ENCODE data around the gene FLT4.

The FLT4 gene

GRCh38 chr5:180586870-180587269, 62.5 kb downstream of the FLT4 start:
- DNase-seq: no peak

- DNase-seq: no peak
Measured at GRCh38 chr5:180586204-180586603, 63.2 kb downstream of the FLT4 start.

- no peak for DNase-seq
Measured at GRCh38 chr5:180583738-180584137, 65.7 kb downstream of the FLT4 start.

GRCh38 chr5:180580681-180581080, 68.7 kb downstream of the FLT4 start:
- DNase-seq: no peak

DNA sequence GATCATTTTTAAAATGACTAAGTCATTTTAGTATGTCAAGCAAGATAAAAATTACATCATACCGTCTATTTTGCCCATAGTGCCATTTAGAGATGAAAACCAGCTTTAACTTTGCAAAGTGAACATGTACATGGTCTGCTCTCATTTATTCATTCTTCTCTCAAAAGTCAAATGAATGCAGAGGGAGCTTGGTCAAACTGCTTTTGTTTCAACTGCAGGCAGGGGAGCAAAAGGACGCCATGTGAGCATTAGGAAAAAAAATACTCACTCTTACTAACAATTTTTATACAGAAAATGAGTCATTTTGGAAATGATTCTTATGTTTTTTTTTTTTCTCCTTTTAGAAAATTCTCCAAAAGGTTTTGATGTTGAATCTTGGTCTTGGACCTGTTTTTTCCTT, 73.8 kb downstream of the FLT4 start:
- DNase-seq: no peak

- DNase-seq: no peak
Measured at GRCh38 chr5:180568914-180569313, 80.5 kb downstream of the FLT4 start.

DNA sequence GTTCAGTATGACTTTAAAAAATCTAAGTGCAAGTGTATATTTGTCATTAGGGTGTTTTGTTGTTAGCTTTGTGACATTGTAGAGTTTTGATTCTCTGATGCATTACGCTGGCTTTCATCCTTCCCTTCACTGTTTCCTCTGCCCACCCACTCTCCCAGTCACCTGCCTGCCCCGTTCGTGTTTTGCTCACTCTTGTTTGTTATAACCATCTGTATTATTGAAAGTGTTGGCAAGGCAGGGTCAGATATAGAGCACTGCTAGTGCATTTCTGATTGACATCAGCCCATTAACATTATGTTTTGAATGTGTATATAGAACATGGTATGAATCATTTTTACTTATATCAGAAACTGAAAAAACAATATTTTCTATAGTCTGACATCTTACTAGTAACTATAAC, 85.4 kb downstream of the FLT4 start:
- DNase-seq: no peak

DNA sequence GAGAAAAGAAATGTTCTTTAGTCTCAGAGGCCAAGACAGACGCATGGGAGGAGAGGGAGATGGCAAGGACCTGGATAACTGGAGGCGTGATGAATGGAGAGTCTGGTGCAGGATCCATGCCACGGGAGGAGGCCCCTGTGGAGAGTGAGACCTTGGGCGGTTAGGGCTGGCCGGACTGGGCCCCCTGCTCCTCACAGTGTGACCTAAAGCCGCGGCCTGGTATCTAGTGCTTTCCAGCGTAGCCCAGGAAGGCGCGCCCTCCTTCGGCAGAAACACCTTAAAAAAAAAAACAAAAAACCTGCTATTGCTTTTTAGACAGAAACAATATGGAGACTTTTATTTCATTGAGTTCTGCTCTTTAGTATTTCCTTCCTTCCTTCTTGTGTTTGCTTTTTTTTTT, 91.2 kb downstream of the FLT4 start:
- no peak for DNase-seq

DNA sequence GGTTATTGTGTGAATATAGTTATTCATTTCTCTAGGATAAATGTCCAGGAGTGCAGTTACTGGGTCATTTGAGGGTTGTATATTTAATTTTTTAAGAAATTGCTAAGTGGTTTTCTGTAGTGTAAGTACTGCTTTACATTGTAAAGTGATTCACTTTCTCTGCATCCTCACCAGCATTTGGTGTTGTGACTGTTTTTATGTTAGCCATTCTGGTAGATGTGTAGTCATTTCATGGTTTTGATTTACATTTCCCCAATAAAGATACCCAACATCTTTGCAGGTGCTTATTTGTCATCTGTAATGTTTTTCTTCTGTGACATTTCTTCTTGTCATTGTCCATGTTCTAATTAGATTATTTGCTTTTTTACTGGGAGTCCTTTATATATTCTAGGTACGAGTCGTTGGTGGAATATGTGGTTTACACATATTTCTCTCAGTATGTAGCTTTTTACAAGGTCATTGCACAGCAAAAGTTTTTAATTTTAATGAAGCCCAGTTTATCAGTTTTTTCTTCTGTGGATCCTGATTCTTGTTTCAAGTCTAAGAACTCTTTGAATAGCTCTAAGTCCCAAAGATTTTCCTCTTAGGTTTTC, 92.1 kb downstream of the FLT4 start:
- no peak for DNase-seq

GRCh38 chr5:180555168-180555921, 94.1 kb downstream of the FLT4 start:
- DNase-seq: no peak

GRCh38 chr5:180553530-180553929, 95.9 kb downstream of the FLT4 start:
- no peak for DNase-seq

All from NCI-H1105 treated with DMSO at 0.1 percent for 48 hours (cell line).